Fibroblast of gingiva (primary cell): ENCODE results near the gene MYO7B.

Experiments
- DNase-seq: peaks from one replicate; pipeline ENCODE4 v3.0.0-alpha.2; 2011; ENCODE audit warnings: low read depth

The MYO7B gene

GRCh38 chr2:127589841-127590240, 54.4 kb downstream of the MYO7B start:
- no peak for DNase-seq

GRCh38 chr2:127590386-127591190, 55.1 kb downstream of the MYO7B start:
- no peak for DNase-seq

DNA sequence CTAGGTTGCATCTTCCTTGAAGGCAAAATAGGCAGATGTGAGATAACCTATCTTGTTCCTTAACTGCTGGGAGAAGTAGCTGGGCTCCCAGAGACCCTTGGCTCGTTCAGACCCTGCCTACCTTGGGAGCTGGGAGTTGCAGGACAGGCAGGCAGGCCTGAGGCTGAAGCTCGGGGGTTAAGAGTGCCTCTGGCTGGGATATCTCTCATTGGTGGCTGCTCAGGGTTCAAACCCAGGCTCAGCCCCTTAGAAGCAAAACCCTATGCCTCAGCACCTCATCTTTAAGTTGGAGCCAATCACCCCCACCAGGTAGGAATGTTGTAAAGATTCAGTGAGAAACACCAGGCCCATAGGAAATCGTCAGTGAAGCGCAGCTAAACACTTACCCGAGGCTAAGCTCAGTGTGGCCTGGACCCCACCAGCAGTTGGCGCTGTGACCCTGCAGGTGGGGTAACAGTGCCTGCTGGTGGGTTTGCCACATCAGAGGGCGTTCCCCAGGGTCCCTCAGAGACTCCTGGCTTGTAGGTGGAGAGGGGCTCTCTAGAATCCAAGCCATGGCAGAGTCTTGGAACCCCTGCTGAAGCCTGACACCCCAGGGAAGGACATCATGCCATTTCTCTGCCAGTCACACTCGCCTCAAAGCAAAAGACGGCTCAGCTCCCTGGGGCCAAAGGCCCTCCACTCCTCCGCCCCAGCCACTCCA, 55.9 kb downstream of the MYO7B start:
- peak; percentile 36 for DNase-seq

DNA sequence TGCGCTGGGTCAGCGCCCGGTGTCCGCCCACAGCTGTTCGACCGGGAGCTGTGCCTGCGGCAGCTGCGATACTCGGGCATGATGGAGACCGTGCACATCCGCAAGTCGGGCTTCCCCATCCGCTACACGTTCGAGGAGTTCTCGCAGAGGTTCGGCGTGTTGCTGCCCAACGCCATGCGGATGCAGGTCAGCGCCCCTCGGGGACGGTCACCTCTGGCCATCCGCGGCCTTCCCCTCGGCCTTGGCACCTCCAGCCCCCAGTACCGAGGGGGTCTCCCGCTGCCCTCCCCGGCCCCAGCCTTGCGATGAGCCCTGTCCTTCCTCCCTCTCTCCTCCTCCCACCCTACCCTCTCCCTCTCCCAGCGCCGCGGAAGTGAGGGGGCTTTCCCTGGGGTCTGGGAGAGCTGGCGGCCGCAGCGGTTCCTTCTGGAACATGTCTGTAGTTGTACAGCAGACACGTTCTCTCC, 57.3 kb downstream of the MYO7B start:
- no peak for DNase-seq

DNA sequence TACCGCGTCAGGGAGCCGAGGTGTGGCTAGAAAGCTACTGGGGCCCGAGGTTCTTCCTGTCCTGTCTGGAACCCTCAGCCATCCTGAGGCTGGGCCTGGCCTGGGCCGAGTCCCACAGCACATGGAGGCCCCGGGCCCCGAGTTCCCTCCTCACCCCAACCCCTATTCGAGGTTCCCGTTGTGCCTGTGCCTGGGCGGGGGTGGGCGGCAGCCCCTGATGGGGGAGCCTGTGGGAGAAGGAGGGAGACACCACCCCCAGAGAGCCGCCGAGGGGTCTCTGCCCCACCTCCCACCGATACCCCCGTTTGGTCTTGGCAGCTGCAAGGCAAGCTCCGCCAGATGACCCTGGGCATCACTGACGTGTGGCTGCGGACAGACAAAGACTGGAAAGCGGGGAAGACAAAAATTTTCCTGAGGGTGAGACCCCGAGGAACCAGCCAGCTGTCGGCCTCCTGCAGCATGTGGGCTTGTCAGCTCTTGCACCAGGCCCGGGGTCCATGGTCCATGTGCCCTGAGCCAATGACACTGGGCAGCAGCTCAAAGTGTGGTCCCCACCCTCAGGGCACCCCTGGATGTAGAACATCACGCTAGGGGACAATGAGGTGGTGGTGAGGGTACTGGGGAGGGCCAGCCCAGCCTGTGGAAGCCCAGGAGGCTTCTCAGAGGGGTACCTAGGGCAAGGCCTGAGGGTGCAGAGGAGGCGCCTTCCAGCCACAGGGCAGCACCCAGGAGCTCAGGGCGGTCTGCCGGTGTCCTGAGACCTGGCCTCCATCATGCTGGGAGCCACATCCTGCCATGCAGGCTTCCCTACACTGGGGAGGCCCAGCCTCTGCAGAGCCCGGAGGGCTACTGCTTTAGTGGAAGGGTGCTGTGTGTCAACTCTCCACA, 58.0 kb downstream of the MYO7B start:
- DNase-seq, result no peak

- DNase-seq, result no peak
These were observed 58.7 kb downstream of the MYO7B start for GRCh38 chr2:127594116-127594591.

DNA sequence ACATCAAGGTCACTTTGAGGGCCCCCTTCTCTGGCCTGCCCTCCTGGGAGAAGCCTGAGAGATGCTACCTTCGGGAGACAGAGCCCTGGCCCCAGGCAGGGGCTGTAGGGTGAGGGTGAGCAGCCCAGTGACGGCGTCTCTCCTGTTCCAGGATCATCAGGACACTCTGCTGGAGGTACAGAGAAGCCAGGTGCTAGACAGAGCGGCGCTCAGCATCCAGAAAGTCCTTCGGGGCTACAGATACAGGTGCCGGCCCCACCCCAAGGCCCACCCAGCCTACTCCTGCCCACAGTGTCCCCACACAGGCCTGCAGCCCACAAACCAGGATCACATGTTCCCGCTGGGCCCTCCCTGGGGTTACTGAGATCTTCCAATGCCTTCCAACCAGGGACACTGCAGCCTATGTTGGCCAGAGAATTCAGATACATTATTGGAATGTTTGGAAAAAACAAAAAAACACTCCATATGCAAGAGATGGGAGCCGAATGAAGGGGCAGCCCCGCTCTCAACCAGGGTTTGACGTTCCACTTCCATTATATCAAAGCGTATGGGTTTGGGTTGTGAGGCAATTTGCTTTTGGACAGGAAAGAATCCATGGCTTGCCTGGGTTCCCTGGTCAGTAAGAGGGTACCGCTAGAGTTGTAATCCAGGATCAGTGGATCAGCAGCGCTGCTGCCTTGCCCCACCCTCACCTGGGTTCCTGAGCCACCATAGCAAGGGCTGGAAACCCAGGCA, 61.0 kb downstream of the MYO7B start:
- no peak for DNase-seq

DNA sequence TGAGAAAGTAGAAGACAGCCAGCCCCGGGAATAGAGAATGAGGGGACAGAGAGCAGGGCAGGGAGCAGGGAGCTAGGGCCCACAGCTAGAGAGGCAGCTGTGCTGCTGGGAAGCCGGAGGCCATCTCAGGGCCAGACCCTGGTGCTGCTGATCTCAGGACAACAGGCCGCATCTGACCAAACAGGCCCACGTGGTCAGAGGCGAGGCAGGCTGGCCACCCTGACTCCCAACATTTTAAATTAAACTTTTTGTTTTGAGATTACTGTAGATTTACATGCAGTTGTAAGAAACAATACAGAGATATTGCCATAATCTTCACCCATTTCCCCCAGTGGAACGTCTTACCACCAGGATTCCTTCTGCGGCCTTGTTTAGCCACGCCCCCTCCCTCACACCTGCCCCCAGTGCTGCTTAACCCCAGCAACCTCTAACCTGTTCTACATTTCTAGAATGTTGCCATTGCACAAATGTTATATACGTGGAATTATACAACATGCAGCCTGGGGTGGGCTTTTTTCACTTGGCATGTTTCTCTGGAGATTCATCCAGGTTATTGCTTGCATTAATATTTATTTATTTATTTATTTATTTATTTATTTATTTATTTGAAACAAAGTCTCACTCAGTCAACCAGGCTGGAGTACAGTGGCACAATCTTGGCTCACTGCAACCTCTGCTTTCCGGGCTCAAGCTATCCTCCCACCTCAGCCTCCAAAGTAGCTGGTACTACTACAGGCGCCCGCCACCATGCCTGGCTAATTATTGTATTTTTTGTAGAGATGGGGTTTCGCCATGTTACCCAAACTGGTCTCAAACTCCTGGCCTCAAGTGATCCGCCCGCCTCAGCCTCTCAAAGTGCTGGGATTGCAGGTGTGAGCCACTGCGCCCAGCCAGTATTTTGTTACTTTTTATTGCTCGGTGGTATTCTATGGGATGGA, 61.8 kb downstream of the MYO7B start:
- DNase-seq, result no peak

DNA sequence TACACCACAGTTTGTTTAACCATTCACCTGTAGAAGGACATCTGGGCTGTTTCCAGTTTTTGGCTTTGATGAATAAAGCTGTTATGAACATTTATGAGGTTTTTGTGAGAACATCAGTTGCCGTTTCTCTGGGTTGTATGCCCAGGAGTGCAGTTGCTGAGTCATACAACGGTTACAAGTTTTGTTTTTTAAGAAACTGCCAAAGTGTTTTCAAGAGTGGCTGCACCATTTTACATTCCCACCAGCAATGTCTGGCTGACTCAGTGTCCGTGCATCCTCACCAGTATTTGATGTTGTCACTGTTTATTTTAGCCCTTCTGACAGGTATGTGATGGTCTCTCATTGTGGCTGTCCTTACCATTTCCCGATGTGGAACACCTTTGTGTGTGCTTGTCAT, 62.5 kb downstream of the MYO7B start:
- DNase-seq, result no peak

DNA sequence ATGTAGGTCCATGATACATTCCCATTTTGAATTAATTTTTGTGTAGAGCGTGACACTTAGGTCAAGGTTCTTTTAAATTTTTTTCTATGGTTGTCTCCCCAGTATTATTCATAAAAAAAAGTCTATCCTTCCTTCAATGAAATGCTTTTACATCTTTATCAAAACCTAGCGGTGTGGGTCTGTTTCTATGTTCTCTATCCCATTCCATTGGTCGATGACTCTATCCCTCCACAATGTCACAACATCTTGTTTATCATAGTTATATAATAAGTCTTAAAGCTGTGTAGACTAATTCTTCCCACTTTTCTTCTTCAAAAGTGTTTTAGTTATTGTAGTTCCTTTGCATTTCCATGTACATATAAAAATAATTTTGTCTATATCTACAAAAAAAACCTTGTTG, 63.2 kb downstream of the MYO7B start:
- DNase-seq, result no peak

GRCh38 chr2:127599211-127599610, 63.7 kb downstream of the MYO7B start:
- no peak for DNase-seq

- no peak for DNase-seq
These were observed 69.5 kb downstream of the MYO7B start for GRCh38 chr2:127604986-127605385.

GRCh38 chr2:127605691-127606263, 70.3 kb downstream of the MYO7B start:
- DNase-seq, result no peak

GRCh38 chr2:127606625-127607398, 71.3 kb downstream of the MYO7B start:
- DNase-seq, result peak; percentile 13

GRCh38 chr2:127607399-127607908, 72.0 kb downstream of the MYO7B start:
- DNase-seq, result no peak

GRCh38 chr2:127608061-127609030, 72.9 kb downstream of the MYO7B start:
- DNase-seq, result no peak

GRCh38 chr2:127609031-127609751, 73.7 kb downstream of the MYO7B start:
- no peak for DNase-seq
